H7 (cell line): ENCODE data around the gene ZSCAN9. TPM values are rescaled to one million over a fixed set of nuclear protein-coding genes. Genes with fewer than 3 reads are reported as not detected.
A peak's percentile ranks its signal among the peaks of the same experiment; 100 is the strongest.

Experiments used
- DNase-seq: peaks from one replicate; pipeline ENCODE4 v3.0.0; 2012
- H3K27me3 ChIP-seq: 2 replicates; pipeline ENCODE4 v1.6.0; 2011; ENCODE audit warnings: mild to moderate bottlenecking, low read length; ENCODE audit not compliant: control insufficient read depth, insufficient read depth
- H3K36me3 ChIP-seq: replicated peaks from 2 replicates; pipeline ENCODE4 v1.5.1; 2011; ENCODE audit warnings: low read length; ENCODE audit not compliant: control insufficient read depth, insufficient read depth
- H3K4me3 ChIP-seq: 2 replicates; pipeline ENCODE4 v1.5.1; 2011; ENCODE audit warnings: low read depth, mild to moderate bottlenecking, control low read depth, low read length, moderate library complexity; ENCODE audit not compliant: insufficient read depth
- total RNA-seq: library from RNA; depleted of rRNA; stranded (reverse); fragments of >200 nt; shearing (Covaris generic); gene quantifications from 2 replicates; pipeline ENCODE4 v1.2.3, GENCODE V29; 2014; rRNA removed

ZSCAN9 gene
- total RNA-seq, 1 experiment from 2014 or later: 15.6 TPM

- no peak overlapping the region for H3K4me3 ChIP-seq
- no peak for DNase-seq
- H3K27me3 ChIP-seq: no peaks in the 10 kb centered on the region
- H3K36me3 ChIP-seq: peaks cover 4% of the 10 kb centered on the region
Measured at GRCh38 chr6:28269492-28269891, 44.4 kb downstream of the ZSCAN9 start.

- Histone ChIP-seq H3K27me3 (no peaks in the 10 kb centered on the region), H3K36me3 (peaks cover 7% of the 10 kb centered on the region), H3K4me3 (no peak overlapping the region)
- no peak for DNase-seq
Measured at GRCh38 chr6:28274888-28275287, 49.8 kb downstream of the ZSCAN9 start.

- no peak for DNase-seq
- H3K36me3 ChIP-seq: peaks cover 4% of the 10 kb centered on the region
- H3K4me3 ChIP-seq: no peak overlapping the region
- no peaks in the 10 kb centered on the region; the same call in 1 of the 2 replicates for H3K27me3 ChIP-seq
Measured at GRCh38 chr6:28277746-28278145, 52.7 kb downstream of the ZSCAN9 start.

GRCh38 chr6:28280595-28281287 is 55.7 kb downstream of the ZSCAN9 start:
- peaks cover 9% of the 10 kb centered on the region for H3K36me3 ChIP-seq
- H3K27me3 ChIP-seq: no peaks in the 10 kb centered on the region; the same call in 1 of the 2 replicates
- DNase-seq: no peak
- H3K4me3 ChIP-seq: peak overlapping the region; percentile 75

- Histone ChIP-seq H3K27me3 (no peaks in the 10 kb centered on the region; the same call in 1 of the 2 replicates), H3K36me3 (peaks cover 6% of the 10 kb centered on the region), H3K4me3 (peak within 1 kb of the TSS; percentile 75)
- peak; percentile 91 for DNase-seq
Measured at GRCh38 chr6:28281288-28282064, 56.4 kb downstream of the ZSCAN9 start, which contains the start of gene PGBD1. Gene PGBD1, plus strand, starts transcription at chr6:28281572. Its CDS starts 2,242 bp downstream, at chr6:28283814.

- Histone ChIP-seq H3K36me3 (peaks cover 11% of the 10 kb centered on the region), H3K27me3 (no peaks in the 10 kb centered on the region; the same call in 1 of the 2 replicates), H3K4me3 (no peak overlapping the region)
- DNase-seq: no peak
Measured at GRCh38 chr6:28282926-28283325, 57.9 kb downstream of the ZSCAN9 start.

Other genes starting within 250 kb of the ZSCAN9 start
- 2.1 and 3.5 TPM in 2 replicates for gene ZNF165, start 144.7 kb upstream of the ZSCAN9 start, total RNA-seq
- 4.0 and 4.3 TPM in 2 replicates for gene ZSCAN16, start 100.7 kb upstream of the ZSCAN9 start, total RNA-seq
- 13.4 and 18.6 TPM in 2 replicates for gene ZKSCAN8, start 83.4 kb upstream of the ZSCAN9 start, total RNA-seq
- gene ZKSCAN4, start 27.0 kb downstream of the ZSCAN9 start, total RNA-seq: 5.6 and 6.7 TPM in 2 replicates
- gene NKAPL, start 34.0 kb downstream of the ZSCAN9 start, total RNA-seq: not detected in 2 replicates
- gene ZSCAN26, start 41.9 kb downstream of the ZSCAN9 start, total RNA-seq: 11.0 and 14.8 TPM in 2 replicates
- 6.3 and 6.8 TPM in 2 replicates for gene PGBD1, start 56.3 kb downstream of the ZSCAN9 start, total RNA-seq
- 5.6 and 5.8 TPM in 2 replicates for gene ZSCAN31, start 110.9 kb downstream of the ZSCAN9 start, total RNA-seq
- gene ZKSCAN3, start 124.7 kb downstream of the ZSCAN9 start, total RNA-seq: 6.5 and 8.1 TPM in 2 replicates
- 4.6 and 7.1 TPM in 2 replicates for gene ZSCAN12, start 174.5 kb downstream of the ZSCAN9 start, total RNA-seq
- 3.0 and 6.5 TPM in 2 replicates for gene ZSCAN23, start 218.2 kb downstream of the ZSCAN9 start, total RNA-seq